ENCODE measurements around the gene RNF213.

The RNF213 gene

DNA sequence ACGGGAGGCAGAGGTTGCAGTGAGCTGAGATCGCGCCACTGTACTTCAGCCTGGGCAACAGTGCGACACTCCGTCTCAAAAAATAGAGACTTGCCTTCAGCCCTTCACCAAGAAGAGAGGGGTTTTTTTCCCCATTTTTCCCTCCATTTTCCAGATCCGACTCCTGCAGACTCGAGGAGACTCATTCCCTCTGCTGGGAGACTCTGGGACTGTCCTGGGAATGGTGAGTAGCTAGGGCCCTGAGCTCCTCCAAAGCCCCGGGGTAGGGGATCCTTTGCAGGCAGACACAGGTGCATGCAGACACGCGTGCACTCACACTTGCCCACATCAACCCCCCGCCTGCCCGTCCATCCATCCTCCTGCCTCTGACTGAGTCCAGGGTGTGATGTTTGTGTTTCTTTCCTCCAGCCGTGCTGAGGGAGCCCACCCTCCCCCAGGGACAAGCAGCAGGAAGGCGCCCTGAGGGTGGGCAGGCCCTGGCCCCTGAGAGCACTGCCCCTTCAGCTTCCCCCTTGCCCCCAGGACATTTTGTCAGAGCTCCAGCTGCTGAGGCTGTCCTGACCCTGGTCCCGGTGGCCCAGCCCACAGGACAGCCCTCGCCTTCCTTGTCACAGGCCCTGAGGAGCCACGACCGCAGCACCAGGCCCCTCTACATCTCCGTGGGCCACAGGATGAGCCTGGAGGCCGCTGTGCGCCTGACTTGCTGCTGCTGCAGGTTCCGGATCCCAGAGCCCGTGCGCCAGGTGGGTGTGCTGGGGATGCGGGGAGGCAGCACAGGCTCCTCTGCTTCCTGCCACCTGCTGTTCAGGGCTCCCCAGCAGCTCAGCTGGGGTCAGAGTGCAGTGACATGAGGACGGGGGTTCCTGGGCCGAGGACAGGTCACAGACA, 164.5 kb downstream of the RNF213 start:
- Histone ChIP-seq H3K4me3 (ENCODE audit: low read length) (no peak overlapping the region), H3K9ac (ENCODE audit: low read length) (no peak overlapping the region), H3K27ac (ENCODE audit: low read depth, low read length) (no peak overlapping the region), H3K4me1 (ENCODE audit: control insufficient read depth, insufficient read depth, low read length) (peaks cover 2% of the 10 kb centered on the region), H3K27me3 (ENCODE audit: control insufficient read depth, insufficient read depth, low read length) (no peaks in the 10 kb centered on the region), H3K36me3 (ENCODE audit: control insufficient read depth, insufficient read depth, low read length) (peaks cover 4% of the 10 kb centered on the region)

DNA sequence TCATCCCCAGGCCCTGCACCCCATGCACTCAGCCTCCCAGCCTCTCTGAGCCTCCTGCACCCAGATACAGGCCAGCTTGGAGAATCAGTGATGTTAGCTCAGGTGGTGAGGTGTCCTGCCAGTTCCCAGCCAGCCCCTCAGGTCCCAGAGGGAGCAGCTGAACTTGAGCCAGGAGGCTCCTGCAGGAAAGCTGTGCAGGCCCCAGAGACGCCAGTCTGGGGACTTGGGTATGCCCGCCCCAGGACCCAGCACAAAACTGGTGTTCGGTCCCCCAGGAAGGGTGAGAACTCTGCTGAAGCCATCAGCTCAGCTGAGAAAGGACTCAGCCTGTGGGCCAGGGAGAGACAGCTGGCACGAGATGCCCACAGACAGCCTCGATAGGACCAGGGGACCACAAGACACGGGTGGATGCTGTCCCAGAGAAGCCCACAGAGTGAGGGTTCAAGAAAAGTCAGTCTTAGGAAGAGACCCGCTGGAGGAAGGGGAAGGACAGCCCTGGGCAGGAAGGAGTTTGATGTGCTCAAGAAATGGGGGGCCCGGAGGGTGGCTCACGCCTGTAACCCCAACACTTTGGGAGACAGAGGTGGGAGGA, 165.3 kb downstream of the RNF213 start:
- Histone ChIP-seq H3K4me3 (ENCODE audit: low read length) (no peak overlapping the region), H3K4me1 (ENCODE audit: control insufficient read depth, insufficient read depth, low read length) (peaks cover 2% of the 10 kb centered on the region), H3K36me3 (ENCODE audit: control insufficient read depth, insufficient read depth, low read length) (peaks cover 4% of the 10 kb centered on the region), H3K27me3 (ENCODE audit: control insufficient read depth, insufficient read depth, low read length) (no peaks in the 10 kb centered on the region), H3K27ac (ENCODE audit: low read depth, low read length) (no peak overlapping the region), H3K9ac (ENCODE audit: low read length) (no peak overlapping the region)

DNA sequence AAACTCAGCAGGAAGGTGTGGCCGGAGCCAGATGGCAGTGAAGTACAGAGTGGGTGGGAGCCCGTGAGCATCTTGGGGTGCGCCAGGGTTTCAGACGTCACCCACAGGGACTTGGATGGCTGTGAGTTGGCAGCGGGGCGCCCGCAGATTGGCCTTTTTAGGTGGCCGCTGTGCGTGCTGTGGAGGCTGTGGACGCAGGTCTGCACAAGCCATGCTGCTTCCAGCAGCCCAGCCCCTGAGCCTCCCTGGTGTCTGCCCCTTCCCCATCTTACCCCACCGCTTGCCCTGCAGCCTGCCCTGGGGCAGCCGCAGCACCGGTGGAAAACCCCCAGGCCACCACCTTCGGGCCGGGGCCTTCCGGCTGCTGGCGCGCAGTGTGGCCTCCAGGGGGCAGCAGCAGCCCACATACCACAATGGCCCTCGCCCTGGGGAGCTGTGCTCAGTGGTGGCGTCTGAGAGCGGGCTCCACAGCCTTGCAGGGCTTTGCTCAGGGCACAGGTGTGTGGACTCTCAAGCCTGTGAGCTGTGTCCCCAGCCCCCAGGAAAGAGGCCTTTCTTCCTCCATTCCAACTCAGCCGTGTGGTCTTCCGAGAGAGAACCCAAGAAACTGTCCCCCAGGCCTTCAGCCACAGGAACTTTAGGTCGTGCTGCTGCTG, 166.1 kb downstream of the RNF213 start:
- Histone ChIP-seq H3K4me3 (ENCODE audit: low read length) (no peak overlapping the region), H3K9ac (ENCODE audit: low read length) (no peak overlapping the region), H3K4me1 (ENCODE audit: control insufficient read depth, insufficient read depth, low read length) (peaks cover 2% of the 10 kb centered on the region), H3K27me3 (ENCODE audit: control insufficient read depth, insufficient read depth, low read length) (no peaks in the 10 kb centered on the region), H3K36me3 (ENCODE audit: control insufficient read depth, insufficient read depth, low read length) (peaks cover 4% of the 10 kb centered on the region), H3K27ac (ENCODE audit: low read depth, low read length) (no peak overlapping the region)

DNA sequence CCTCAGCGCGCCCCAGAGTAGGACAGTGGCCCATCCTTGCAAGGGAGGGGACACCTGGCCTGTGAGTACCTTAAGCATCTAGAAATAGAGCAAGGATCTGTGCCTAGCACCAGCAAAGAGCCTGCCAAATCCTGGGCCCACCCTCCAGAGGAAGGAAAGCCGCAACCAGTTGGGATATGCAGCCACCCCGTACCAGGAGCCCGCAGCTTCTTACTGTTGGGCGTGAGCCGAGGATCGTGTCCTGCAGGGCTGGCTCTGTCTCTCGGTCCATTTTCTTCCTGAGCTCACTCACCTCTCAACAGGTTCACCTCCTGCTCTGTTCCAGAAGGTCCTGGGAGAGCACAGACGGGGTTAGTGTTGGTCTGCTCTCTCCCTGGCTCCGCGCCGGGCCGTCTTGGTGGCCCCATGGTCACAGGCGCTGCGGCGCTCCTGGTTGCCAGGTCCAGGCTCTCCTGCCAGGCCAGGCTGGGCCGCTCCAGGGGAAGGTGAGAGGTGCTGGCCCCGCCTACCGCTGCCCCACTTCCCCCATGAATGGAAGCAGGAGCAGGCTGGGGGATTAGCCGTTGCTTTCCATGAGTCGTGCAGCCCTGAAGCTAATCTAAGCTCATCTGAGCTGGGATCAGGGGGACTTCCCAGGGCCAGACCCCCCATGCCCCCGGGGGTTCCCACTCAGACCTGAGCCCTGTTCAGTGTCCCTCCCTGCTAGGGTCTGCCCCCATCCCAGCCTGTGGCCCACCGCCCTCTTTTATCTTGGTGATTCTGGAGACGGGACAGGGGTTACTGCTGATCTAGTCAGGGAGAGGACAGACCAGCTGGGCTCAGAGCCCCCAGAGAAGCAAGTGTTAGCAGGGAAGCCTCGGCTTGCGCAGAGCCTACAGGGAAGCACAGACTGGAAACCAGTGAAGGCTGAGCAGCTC, 167.0 kb downstream of the RNF213 start:
- Histone ChIP-seq H3K4me1 (ENCODE audit: control insufficient read depth, insufficient read depth, low read length) (peaks cover 2% of the 10 kb centered on the region), H3K4me3 (ENCODE audit: low read length) (no peak overlapping the region), H3K27me3 (ENCODE audit: control insufficient read depth, insufficient read depth, low read length) (no peaks in the 10 kb centered on the region), H3K27ac (ENCODE audit: low read depth, low read length) (no peak overlapping the region), H3K36me3 (ENCODE audit: control insufficient read depth, insufficient read depth, low read length) (peaks cover 4% of the 10 kb centered on the region), H3K9ac (ENCODE audit: low read length) (no peak overlapping the region)

DNA sequence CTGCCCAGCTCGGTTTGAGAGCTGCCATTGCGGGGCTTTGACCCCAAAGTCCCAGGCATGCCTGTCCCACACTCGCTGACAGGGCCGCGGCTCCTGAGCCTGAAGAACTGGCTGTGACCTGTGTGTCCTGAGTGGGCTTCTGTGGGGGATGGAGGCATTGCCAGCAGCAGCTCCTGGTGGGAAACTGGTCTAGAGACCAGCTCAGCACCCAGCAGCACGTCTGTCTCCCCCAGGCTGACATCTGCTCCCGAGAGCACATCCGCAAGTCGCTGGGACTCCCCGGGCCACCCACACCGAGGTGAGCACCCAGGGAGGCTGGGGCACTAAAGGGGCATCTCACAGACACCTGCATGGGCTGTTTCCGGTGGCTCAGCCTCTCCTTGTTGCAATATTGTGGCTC, 167.7 kb downstream of the RNF213 start:
- no peak overlapping the region for H3K9ac ChIP-seq (ENCODE audit: low read length)
- peaks cover 4% of the 10 kb centered on the region for H3K36me3 ChIP-seq (ENCODE audit: control insufficient read depth, insufficient read depth, low read length)
- H3K27me3 ChIP-seq (ENCODE audit: control insufficient read depth, insufficient read depth, low read length): no peaks in the 10 kb centered on the region
- H3K4me3 ChIP-seq (ENCODE audit: low read length): no peak overlapping the region
- no peak overlapping the region for H3K27ac ChIP-seq (ENCODE audit: low read depth, low read length)
- peaks cover 2% of the 10 kb centered on the region for H3K4me1 ChIP-seq (ENCODE audit: control insufficient read depth, insufficient read depth, low read length)

DNA sequence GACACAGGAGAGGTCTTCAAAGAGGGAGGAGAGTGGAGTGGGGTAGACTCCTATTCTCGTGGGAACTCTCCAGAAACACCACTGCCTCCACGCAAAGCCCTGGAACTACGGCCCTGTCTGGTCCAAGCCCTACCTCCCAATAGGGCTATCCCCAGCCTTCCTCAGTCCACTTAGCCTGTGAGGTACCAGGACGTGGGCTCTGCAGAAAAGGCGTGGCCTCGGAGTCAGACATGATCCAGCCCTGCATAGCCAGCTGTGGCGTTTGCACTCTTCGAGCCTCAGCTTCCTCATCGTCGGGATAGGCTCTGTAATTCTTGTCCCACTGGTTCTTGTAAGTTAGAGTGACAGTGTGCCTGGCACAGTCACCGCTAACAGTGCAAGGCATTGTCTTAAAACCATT, 168.1 kb downstream of the RNF213 start:
- H3K9ac ChIP-seq (ENCODE audit: low read length): no peak overlapping the region
- H3K27me3 ChIP-seq (ENCODE audit: control insufficient read depth, insufficient read depth, low read length): no peaks in the 10 kb centered on the region
- H3K27ac ChIP-seq (ENCODE audit: low read depth, low read length): no peak overlapping the region
- no peak overlapping the region for H3K4me3 ChIP-seq (ENCODE audit: low read length)
- peaks cover 2% of the 10 kb centered on the region for H3K4me1 ChIP-seq (ENCODE audit: control insufficient read depth, insufficient read depth, low read length)
- H3K36me3 ChIP-seq (ENCODE audit: control insufficient read depth, insufficient read depth, low read length): peaks cover 4% of the 10 kb centered on the region

DNA sequence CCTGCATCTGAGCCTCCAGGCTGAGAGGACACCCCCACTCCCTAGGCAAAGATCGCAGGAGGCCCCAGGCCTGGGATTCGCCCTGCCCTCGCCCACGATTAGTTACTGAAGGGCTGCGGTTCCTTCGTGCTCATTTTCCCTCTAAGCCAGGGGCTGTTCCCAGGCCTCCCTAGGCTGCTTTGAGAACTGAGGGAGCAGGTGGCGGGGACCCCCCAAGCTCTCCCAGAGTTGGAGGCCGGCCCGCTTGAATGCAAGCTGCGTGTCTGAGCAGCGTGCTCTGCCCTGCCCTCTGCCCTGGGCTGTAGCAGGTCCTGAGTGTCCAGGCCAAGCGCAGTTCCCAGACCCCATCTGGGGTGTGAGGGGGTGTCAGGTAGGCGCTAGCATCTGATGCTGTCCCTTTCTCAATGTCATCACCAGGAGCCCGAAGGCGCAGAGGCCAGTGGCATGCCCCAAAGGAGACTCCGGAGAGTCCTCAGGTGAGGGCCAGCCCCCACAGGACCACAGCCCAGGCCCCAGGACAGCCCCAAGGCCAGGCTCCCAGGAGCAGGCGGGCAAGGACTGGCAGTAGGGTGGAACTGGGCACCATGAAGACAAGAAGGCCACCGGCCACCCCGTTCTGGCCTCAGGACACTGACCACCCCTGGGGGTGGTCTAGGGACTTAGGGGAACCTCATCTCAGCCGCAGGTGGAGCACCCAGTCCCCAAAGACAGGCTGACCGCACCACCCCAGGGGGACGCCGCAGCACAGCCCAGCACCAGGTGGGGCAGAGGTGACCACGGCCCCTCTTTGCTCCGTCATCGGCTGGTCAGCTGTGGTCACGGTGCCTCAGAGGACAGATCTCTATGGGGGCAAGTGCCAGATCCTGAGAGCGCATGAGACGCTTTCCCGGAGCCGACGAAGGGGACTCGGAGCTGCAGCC, 169.0 kb downstream of the RNF213 start:
- no peaks in the 10 kb centered on the region for H3K27me3 ChIP-seq (ENCODE audit: control insufficient read depth, insufficient read depth, low read length)
- peaks cover 4% of the 10 kb centered on the region for H3K36me3 ChIP-seq (ENCODE audit: control insufficient read depth, insufficient read depth, low read length)
- no peak overlapping the region for H3K27ac ChIP-seq (ENCODE audit: low read depth, low read length)
- peaks cover 2% of the 10 kb centered on the region for H3K4me1 ChIP-seq (ENCODE audit: control insufficient read depth, insufficient read depth, low read length)
- no peak overlapping the region for H3K4me3 ChIP-seq (ENCODE audit: low read length)
- no peak overlapping the region for H3K9ac ChIP-seq (ENCODE audit: low read length)

DNA sequence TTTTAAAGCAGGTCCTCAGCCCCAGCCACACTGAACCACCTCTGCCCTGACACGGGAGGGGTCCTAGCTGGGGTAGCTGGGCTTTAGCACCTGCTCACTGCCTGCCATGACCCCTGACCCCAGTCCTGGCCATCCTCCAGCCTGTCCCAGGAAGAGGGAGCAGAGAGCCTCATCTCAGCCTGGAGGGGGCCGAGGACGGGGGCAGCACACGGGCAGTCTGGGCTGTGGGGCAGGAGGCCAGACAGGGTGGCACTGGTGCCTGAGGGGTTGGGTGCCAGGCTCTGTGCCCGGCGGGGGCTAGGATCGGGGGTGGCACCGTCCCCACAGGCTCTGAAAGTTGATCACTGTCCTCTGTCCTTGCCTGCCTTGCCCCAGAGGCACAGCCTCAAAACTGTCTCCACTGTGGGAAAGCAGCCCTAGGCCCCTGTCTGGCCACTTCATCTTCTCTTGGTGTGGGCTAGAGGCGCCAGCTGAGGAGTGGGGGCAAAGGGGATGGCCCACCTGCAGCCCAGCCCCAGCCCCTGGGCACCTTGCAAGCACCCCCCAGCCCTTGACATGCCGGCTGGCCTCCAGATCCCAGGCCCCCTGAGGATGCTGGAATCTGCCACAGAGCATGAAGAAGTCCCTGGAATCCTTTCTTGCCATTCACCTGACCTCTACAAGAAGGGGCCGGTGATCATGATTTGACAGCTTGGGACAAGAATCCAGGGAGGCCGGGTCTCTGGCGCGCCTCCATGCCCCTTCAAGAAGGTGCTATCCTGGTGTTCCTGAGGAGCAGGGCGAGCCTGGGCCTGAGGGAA, 170.0 kb downstream of the RNF213 start:
- peaks cover 4% of the 10 kb centered on the region for H3K36me3 ChIP-seq (ENCODE audit: control insufficient read depth, insufficient read depth, low read length)

DNA sequence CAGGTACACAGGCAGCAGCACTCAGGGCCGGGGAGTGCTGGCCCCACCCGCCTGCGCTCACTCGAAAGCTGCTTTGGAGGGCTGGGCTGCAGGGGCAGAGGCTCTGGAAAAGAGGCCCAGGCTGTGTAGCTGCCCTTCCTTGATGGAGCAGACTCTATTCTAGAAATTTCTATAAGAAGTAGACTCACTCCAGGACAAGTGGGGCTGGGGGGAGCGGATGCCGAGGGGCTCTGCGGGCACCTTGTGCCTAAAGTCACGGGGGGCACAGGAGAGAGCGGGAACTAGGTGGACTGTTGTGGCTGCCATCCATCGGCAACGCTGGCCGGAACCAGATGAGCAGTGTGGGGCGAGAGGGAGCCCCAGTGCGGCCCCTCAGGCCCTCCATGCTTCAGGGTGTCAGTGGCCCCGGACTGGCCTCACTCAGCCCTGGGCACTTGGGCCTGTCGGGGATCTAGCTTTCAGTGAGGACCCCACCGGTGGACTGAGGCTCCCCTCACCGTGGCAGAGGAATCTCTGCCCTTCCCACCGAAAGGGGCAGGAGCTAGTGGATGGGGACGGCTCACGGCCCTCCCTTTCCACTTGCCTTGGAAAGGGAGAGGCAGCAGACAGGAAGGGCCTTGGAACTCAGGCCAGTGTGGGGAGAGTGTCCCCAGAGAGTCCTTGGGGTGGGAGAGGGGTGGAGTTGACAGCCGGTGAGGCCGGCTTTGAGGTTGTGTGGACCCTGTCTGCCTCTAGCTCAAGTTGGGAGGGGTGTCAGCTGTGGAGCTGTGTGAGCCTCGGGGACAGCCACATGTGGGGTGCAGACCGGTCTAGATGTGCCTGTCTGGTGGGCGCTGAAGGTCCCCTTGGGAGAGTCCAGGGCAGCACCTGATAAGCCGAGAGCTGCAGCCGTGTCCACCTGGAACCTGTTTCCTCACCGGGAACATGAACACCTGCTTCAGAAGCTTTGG, 170.9 kb downstream of the RNF213 start:
- H3K4me1 ChIP-seq (ENCODE audit: control insufficient read depth, insufficient read depth, low read length): peaks cover 2% of the 10 kb centered on the region
- no peak overlapping the region for H3K9ac ChIP-seq (ENCODE audit: low read length)

More for the DNA sequence above, 170.0 kb downstream of the RNF213 start:
- Histone ChIP-seq H3K27ac (ENCODE audit: low read depth, low read length) (no peak overlapping the region), H3K27me3 (ENCODE audit: control insufficient read depth, insufficient read depth, low read length) (no peaks in the 10 kb centered on the region), H3K4me1 (ENCODE audit: control insufficient read depth, insufficient read depth, low read length) (peaks cover 2% of the 10 kb centered on the region), H3K9ac (ENCODE audit: low read length) (no peak overlapping the region), H3K4me3 (ENCODE audit: low read length) (no peak overlapping the region)

DNA sequence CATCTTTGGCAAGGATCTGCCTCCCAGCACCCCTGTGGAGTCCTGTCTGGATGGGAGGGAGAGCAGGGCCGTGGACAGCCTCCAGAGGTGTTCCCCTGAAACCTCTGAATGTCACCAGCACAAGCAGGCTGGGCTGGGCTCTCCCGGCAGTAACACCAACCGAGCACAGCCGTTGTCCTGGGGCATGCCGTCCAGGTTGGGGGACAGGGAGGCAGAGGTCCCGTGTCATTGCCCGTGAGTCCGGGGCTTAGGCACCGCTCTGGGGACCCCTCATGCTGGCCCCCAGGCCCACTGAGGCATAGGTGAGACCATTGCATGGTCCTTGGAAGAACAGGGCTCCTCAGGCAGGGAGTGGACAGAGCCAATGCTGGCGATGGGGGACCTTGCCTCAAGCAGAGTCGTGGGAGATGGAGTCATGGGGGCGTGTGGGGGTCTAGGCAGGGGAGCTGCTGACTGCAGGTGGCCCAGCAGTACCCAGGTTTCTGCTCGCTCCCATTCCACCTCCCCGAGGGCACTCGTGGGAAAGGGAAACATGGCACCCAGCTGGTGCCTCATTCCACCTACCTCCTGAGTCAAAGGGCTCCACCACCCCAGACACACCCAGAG, 171.8 kb downstream of the RNF213 start:
- peaks cover 4% of the 10 kb centered on the region for H3K36me3 ChIP-seq (ENCODE audit: control insufficient read depth, insufficient read depth, low read length)
- no peaks in the 10 kb centered on the region for H3K27me3 ChIP-seq (ENCODE audit: control insufficient read depth, insufficient read depth, low read length)
- H3K9ac ChIP-seq (ENCODE audit: low read length): no peak overlapping the region
- H3K4me1 ChIP-seq (ENCODE audit: control insufficient read depth, insufficient read depth, low read length): no peaks in the 10 kb centered on the region
- no peak overlapping the region for H3K4me3 ChIP-seq (ENCODE audit: low read length)
- no peak overlapping the region for H3K27ac ChIP-seq (ENCODE audit: low read depth, low read length)

More for the DNA sequence above, 170.9 kb downstream of the RNF213 start:
- H3K4me3 ChIP-seq (ENCODE audit: low read length): no peak overlapping the region
- H3K27me3 ChIP-seq (ENCODE audit: control insufficient read depth, insufficient read depth, low read length): no peaks in the 10 kb centered on the region
- H3K27ac ChIP-seq (ENCODE audit: low read depth, low read length): no peak overlapping the region
- H3K36me3 ChIP-seq (ENCODE audit: control insufficient read depth, insufficient read depth, low read length): peaks cover 4% of the 10 kb centered on the region

Data from rectal smooth muscle tissue (tissue), 1 donor.